ENCODE data around the gene DKC1.

GRCh38 chrX:154724993-154725756 is 37.5 kb upstream of the DKC1 start:
- TF ChIP-seq CTCF (IDR thresholded peaks at IDR 0.05; ENCODE audit: low read length) (no peak), EZH2 (IDR thresholded peaks at IDR 0.05; ENCODE audit: borderline replicate concordance, low read length) (no peak)

Data from OCI-LY1 (cell line).